NCI-H1092 (cell line): ENCODE data around the gene WARS2.
"Not testable (repeated sequence)": the region's sequence is repeated elsewhere in the genome, so short reads cannot be mapped to it uniquely, and the experiment has no call there.

ENCODE experiments used
- DNase-seq: peaks from one replicate; lab custom pipeline; 2025; lab: John Stamatoyannopoulos, UW

Gene WARS2

DNA sequence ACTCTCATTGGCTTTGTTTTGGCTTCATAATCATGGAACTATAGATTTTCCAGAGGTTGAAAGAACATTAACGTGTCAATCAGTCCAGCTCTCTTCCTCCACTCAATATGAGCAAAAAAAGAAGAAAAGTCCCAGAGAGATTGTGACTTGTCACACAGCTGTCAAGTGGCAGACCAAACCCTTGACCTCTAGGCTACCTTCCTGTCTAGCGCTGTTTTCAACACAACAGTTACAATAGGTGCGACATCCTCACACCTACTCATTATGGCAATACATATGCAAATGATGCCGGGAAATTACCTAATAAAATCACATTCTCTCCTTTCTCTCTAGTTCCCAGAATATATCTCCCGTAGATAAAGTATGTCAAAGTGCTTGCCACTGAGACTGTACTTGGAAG, 1.1 kb downstream of the WARS2 start:
- DNase-seq: no peak

DNA sequence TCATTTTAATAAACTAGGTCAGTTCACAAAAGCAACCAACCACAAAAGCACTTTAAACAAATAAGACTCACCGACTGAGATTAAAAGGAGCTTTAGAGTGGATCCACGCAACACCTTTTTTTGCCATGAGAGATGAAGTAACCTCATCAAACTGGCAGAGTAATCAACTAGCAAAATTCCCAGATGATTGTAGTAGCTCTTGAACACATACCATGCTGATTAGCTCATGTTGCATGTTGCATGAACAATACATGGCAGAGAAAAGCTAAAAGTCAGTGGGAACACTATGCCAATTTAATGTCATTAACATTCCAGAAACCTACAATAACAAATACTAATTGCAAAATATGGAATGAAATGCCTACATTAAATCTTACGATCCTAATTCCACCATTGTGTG, 4.1 kb downstream of the WARS2 start:
- DNase-seq: no peak

DNA sequence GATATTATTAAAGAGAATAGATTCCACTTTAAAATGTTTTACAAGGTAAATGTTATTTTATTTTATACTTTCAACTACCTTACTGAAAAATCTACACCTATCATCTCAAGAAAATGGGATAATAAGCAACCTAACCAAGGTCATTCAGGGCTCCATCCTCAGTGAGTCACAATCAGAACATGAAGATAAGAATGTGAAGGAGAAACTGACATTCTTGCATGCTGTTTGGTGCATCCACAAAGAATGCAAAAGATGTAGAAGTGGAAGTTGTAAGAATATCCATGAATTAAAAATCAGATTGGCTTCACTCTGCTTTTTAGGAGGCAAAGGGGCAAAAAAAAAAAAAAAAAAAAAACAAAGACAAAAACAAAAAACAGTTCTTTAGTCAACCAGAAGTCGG, 6.5 kb downstream of the WARS2 start:
- DNase-seq: no peak

DNA sequence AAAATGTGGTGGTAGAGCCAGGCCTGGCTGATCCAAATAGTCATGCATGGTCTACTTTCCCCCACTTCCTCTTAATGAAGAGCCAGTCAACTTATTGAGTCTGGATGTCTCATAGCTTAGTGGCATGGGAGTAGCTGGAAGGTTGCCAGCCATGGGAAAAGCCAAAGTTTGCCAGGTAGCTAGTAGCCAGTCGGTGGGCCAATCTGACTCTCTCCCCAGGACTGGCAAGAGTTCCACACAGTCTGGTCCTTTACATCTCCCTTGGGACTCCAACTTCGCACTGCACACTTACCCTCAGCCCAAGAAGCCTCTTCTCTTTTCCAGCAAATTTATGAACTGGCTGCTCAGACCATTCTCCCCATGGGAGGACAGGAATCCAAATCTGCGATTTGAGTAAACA, 8.3 kb downstream of the WARS2 start:
- DNase-seq: no peak

DNA sequence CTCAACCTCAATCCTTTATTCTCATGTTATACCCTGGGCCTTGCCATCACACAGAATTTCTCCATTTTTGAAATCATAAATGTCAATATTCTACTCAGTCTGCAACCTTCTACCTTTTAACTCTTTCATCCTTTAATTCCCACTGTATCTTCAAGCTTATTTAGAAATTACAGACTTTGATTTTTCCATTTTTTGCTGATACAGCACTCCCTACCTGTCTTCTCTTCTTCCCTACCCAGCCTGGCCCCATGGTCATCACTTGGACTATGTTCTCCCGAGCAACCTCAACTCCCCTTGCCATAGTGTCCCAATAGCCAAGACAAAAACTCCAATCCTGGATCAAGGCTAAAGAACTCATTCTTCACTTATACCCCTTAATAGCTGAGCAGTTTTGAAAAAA, 14.6 kb downstream of the WARS2 start:
- no peak for DNase-seq

DNA sequence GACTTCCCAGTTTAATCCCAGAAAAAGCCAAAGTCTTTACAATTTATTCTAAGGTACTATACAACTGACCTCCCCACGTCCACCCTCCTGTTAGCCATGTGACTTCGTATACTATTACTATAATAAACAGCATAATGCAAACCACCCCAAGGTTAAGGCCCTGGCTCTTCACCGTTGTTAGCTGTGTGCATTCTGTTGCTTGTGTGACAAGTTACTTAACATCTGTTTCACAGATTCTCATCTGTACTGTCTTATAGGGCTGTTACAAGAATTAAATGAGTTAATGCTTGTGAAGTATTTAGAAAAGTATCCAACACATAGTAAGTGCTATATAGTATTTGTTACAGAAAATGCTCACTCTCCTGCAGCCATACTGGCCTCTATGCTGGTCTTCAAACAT, 15.7 kb downstream of the WARS2 start:
- no peak for DNase-seq

DNA sequence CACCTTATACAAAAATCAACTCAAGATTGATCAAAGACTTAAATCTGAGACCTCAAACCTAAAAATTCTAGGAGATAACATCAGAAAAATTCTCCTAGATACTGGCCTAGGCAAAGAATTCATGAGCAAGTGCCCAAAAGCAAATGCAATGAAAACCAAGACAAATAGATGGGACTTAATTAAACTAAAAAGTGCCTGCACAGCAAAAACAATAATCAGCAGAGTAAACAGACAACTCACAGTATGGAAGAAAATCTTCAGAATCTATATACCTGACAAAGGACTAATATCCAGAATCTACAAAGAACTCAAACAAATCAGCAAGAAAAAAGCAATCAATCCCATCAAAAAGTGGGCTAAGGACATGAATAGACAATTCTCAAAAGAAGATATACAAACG, 18.6 kb downstream of the WARS2 start:
- DNase-seq: not testable (repeated sequence)

DNA sequence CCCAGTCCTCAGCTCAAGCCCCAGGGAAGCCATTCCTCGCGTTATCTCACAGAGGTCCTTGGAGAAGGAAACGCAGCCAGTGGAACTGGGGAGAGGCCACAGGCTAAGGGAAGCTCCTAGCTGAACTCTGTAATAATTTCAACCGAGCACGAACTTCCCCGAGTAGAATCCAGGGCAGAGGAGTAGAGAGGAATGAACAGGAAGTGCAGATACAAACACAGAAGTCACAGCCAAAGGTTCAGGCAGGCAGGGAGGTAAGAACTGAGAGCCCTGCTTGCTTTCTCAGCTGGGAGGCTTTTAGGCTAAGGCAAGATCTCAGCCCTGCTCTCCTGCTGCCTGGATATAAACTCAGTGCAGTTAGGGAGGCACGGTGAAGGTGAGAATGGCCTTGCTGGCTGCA, 23.7 kb downstream of the WARS2 start:
- DNase-seq: no peak

DNA sequence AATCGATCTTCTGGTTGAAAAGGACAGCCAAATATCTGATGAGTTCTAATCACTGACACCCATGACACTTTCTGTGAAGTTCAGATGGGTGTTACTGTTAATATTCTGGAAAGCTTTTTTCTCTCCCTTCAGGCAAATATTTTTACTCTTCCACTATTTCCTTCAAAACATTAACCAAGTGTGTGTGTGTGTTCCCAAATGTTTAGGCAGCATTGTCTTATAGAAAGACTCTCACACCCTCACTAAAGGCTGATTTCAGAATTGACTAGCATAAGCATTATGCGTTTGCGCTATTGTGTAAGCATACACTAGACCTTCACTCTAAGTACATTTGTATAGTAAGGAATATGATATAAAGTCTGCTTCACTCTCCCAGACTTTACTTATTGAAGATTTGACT, 24.7 kb downstream of the WARS2 start:
- no peak for DNase-seq

DNA sequence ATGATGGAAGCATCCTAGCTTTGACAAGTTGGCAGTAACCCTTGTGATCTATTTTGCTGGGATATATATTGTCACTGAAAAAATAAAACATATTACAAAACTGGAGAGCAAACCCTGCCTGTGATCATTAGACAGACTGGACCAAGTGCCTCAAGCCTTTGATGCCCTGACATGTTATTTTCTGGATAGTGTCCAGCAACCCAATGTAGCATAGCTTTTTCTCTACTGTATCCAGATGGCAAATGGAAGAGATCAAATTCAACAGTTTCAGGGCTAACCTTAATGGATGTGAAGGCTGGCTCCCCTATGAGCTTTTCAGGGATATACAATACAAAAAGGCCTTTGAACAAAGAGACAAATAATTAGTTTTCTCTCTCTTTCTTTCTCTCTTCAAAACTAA, 25.1 kb downstream of the WARS2 start:
- peak; percentile 51 for DNase-seq

DNA sequence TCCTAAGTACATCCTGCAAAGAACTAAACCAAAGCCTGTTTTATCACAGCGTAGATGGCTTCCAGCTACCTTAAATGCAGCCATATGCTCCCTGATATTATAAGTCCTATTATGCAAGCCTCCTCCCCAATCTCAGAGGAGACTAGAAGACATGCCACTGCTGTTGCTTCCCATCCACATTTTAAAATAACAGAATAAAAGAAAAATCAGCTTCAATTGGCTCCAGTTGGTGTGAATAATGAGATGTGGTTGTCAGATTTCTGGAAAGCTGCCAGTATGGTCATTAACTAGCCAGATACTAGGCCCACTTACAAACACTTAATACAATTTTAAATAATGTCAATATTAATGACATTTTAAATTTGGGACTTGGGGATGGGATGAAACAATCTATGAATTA, 25.7 kb downstream of the WARS2 start:
- DNase-seq: no peak

DNA sequence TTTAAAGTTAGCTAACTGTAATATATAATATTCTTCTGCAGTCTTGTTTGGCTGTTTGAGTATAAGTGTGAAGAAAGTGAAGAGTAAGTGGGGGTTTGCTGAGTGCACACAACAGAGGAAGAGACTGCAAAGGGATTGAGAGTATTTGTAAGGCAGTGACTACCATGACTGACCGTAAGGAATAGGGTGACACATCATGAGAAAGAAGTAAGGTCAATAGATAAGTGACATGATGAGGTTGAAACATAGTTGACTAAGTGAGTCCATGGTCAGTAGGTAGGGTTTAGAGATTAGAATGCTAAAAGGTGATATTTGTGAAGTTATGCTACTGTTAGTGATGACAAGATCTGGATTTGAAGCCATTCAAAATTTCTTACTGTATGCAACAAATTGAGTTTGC, 27.7 kb downstream of the WARS2 start:
- DNase-seq: no peak

DNA sequence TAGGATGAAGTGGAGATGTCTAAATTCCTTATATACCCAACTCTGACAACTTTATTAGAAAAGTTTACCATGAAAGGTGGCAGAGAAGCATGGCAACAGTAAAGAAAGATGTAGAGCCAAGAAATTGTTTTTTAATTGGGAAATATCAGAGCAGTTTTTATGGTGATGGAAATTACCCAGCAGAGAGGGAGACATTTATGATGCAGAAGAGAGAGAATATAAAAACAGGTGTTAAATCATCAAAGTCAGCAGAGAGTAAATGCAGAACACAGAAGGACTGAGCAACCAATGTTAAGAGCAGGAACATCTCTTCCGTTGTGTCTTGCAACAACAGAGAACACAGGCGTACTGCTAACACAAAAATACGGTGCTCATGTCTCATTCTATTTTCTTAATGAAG, 28.2 kb downstream of the WARS2 start:
- DNase-seq: no peak

DNA sequence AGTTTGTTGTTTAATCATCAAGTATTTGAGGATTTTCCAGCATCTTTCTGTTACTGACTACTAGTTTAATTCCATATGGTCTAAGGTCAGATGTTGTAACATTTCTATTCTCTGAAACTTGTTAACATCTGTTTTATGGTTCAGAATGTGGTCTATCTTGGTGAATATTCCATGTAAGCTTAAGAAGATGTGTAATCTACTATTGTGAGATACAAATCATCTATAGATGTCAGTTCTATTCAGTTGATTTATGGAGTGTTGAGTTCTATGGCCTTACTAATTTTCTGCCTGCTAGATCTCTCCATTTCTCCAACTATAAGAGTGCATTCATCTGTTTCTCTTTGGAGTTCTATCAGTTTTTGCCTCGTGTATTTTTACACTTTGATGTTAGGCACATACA, 31.5 kb downstream of the WARS2 start:
- no peak for DNase-seq

DNA sequence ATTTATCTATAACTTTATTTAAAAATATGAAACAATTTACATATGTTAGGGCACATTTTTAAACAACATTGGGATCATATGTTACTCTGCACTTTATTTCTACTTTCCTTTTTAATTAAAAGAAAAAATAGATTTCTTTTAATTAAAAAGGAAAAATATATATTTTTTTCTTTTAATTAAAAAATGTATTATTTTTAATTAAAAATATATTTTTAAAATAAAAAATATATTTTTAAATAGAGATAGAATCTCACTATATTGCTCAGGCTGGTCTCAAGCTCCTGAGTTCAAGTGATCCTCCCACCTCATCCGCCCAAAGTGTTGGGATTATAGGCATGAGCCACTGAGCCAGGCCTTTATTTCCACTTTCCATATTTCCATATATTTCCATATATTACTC, 36.7 kb downstream of the WARS2 start:
- no peak for DNase-seq

DNA sequence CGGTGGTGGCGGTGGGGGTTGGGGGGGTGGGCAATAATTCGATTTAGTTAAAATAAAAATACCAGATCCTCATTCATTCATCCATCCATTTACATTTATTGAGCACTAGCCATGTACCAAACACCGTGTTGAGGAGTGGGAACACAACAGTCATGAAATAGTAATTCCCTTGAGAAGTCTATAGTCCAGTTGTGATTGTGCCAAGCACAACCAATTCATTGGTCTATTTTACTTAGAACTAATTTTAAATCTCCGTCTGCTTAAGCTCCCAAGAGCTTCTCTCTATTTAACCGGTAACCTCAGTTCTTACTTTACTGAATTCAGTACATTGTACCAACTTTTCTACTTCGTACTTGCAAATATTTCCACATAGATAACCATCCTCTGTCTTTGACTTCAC, 38.4 kb downstream of the WARS2 start:
- no peak for DNase-seq

DNA sequence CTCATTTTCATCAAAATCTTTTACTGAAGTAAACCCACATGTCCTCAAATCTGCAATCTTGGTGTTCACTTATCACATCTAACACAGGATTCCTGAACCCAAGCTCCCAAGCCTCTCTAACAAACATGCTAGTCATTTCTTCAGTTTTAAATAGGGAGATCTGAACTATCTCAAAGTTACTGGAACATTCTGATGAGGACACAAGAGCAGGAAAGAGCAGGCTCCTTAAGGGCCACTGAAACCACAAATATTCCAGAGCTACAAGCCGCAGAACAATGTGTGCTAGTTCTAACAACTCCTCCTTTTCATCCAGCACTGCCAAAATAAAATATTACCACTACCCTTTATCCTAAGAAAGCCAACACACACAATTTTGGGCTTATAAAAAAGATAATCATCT, 38.9 kb downstream of the WARS2 start:
- no peak for DNase-seq

DNA sequence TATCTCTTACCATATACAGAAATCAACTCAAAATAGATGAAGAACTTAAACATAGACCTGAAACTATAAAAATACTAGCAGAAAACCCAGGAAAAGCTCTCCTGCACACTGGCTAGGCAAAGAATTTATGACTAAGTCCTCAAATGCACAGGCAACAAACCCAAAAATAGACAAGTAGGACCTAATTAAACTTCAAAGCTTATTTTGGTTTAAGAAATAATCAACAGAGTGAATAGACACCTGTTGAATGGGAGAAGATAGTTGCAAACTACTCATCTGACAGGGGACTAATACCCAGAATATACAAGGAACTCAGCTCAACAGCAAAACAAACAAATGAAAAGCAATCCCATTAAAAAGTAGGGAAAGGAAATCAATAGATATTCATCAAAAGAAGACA, 40.7 kb downstream of the WARS2 start:
- DNase-seq: no peak

DNA sequence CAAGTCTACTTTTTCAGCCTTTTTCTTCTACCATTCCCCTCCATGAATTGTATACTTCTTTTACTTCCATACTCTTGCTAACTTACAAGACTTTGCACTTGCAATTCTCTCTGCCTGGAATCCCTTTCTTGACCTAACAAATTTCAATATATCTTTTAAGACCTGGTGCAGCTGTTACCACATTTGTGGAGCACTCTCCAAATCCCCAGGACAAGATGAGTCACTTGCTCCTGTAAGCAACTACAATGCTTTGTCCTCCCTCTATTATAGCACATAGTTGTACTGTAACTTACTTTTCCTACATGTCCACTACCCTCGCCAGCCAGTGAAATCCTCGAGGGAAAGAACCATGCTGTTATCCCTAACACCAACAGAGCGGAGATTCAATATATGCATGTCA, 43.1 kb downstream of the WARS2 start:
- DNase-seq: no peak

DNA sequence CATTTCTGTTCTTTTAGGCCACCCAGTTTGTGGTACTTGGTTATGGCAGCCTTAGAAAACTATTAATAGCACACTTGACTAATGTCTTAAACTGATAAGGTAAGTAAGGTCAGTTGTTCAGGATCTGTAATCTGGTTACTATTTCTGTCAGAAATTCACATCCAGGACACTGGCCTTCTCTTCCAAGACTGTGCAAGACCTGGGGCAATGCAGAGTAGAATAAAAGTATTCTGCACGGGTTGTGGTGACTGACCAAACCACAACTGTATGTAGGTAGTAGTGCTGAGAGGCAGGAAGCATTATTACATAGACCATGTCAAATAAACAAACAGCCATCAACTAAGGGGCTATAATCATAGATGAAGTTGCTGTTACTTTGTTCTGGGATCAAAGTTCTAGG, 46.7 kb downstream of the WARS2 start:
- no peak for DNase-seq

DNA sequence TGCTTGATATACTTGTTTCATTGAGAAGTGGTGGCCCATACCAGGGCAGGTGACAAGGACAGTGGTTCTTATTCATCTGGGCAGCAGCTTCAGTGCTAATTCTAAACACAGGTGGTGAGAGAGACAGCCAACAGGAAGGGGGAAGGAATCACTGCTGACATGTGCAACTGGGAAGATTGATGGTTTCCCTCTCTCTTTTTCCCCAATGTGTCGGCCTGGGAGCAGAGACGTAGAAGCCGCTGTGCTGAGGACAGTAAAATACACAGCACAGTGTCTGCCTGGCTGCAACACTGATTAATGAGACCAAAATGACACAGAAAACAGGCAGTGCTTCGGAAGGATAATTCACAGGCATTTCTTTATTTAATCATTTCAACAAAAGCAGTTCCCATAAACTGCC, 48.8 kb downstream of the WARS2 start:
- DNase-seq: no peak

DNA sequence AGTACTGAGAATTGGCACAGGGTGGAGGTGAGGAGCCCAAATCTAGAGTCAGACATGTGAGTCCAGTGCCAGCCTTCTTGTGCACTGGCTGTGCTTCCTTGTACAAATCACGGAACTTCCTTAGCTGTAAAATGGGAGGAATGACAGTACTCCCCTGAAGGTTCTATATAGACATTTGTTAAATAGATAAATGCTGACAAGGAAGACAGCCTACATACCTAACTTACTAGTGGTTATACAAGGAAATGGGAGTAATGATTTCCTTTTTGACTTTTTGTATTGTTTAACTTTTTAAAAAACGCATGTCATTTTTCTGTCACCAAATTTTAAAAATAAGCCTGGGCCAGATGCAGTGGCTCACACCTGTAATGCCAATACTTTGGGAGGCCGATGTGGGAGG, 50.2 kb downstream of the WARS2 start:
- no peak for DNase-seq

DNA sequence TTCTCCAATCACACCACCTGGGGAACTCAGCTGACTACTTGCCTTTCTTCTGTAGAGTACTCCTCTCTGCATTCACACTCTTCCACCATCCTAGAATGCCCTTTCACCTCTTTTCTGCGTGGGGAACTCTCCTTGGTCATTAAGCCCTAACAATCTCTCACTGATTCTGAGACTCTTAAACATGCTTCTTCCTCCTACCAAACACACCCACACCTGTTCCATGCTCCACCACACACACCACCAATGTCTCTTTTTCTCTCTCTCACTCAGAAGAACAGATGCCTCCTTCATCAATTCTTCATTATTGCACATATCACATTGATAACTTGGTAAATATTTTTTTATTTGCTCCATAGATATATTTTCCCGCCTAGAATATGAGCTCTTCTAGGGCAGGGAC, 53.6 kb downstream of the WARS2 start:
- DNase-seq: no peak

DNA sequence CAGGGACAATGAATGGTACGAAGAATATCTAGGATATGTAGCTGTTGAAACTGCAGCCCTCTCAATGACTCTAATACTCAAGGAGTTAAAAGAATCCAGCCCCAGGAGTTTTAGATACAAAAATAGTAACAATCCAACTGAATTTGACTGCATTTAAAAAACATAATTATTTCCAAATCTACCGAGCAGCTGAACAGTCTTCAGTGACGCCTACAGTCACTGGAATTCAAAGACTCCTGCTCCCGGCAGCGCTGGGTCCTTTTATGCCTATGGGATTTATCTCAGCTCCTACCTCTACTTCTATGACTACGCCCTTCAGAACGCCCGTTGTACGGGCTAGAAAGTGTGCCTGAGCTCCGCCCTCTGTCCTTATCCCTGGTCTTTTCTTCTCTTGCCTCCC, 55.7 kb downstream of the WARS2 start:
- DNase-seq: no peak

DNA sequence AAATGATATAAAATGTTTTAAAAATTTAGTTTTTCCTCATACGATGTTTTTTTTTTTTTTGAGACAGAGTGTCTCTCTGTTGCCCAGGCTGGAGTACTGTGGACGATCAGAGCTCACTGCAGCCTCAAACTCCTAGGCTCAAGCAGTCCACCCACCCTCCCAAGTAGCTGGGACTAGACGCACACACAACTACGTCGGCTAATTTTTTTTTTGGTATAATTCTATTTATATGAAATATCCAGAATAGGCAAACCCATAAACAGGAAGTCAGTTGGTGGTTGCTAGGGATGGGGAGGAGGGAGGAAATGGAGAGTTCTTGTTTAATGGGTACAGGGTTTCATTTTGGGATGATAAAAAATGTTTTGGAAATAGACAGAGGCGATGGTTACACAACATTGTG, 56.5 kb downstream of the WARS2 start:
- DNase-seq: no peak

DNA sequence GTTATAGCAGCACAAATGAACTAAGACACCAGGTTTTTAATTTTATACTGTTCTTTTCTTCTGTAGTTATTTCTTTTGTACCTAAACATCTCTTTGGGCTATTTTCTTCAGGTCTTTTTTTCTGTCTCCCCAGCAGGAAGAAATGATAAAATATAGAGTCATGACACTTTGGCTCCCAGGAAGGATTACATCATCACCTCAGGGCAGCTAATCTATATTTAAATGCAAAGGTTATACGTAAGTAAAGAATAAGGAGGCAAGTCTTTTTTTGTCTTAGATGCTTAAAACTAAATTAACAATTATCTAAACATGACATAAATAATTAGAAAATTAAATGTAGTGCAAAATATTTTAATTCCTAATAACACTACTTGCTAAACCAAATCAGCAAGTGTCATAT, 57.0 kb downstream of the WARS2 start:
- DNase-seq: no peak
